Gastrocnemius medialis (tissue), 4 donors: ENCODE results near the gene YKT6.

Source experiments
- CTCF ChIP-seq, 5 experiments: fragments of 450-650 bp in 3 of 5; fragments of 200-600 bp in 2 of 5; sonication (generic) in 2 of 5; IDR thresholded peaks in 4 of 5; conservative IDR thresholded peaks in 1 of 5; 1 replicate in 4 of 5; 2 replicates in 1 of 5; pipeline ENCODE4 v1.5.1; 2016 to 2019; ENCODE audit warnings: antibody characterized with exemption in 5 of 5, mild to moderate bottlenecking in 3 of 5, moderate library complexity in 3 of 5
- POLR2A ChIP-seq, 2 donors: fragments of 450-650 bp; IDR thresholded peaks; one replicate each; pipeline ENCODE4 v1.6.1; 2017; ENCODE audit warnings: antibody characterized with exemption in 2 of 2, mild to moderate bottlenecking in 2 of 2, moderate library complexity in 2 of 2

DNA sequence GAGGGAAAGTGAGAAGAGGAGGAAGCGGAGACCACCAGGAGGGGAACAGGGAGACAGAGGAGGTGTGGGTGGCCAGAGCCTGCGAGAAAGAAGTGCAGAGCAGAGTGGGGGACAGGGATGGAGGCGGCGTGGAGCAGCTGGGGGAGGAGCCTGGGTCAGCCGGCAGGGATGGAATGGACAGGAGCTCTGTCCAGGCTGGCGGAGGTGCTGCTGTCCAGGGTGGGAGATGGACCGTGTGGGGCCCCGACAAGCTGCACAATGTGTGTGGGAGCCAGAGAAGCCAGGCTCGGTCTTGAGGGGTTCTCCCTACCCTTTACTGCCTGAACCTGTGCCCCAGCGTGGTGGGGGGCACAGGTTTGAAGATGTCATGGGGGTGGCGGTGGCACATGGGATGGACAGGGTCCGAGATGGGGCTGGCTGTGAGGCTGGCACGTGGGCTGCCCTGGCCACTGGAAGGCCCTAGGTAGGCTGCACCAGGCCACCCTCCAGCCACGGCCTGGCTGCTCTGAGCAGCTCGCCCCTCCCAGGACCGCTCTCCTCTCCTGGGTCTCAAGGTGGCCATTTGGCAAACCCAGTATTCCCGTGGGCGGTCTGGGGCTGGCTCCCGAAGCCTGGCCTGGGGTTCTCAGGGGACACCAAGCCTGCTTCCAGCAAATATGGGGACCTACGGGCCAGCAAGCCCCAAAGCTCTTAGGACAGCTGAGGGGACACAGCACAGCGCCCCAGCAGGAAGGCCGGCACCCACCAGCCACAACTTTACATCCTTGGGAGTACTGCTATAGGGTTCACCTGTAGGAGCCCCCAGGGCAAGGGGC, 32.3 kb downstream of the YKT6 start:
- TF ChIP-seq CTCF (IDR thresholded peaks at IDR 0.05 in 4 of 5, conservative IDR thresholded peaks at IDR 0.05 in 1 of 5) = no peak
- TF ChIP-seq POLR2A (IDR thresholded peaks at IDR 0.05) = no peak
